ENCODE measurements around the gene SLC25A19.
A peak's percentile ranks its signal among the peaks of the same experiment; 100 is the strongest.

The SLC25A19 gene

DNA sequence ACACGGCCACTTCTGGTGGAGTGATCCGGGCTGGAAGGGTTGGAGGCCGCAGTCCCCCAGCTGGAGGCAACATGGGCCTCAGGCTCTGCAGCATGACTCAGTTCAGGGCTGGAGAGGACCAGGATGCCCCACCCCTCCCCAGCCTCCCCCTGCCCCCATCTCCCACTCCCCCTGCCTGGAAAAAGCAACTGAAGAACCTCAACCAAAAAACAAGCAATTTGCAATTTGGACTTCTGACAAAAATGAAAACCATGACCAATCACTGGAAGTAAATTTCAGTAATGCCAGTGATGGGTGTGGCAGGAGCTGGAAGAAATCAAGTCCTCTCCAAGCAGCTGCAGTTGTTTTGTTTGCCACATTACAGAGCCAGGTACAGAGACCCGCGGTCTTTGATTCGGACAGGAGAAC is 11.6 kb downstream of the SLC25A19 start:
- no peaks in the 10 kb centered on the region for H3K9me3 ChIP-seq (ENCODE audit: severe bottlenecking)
- ATAC-seq (ENCODE audit: low read depth): 0 out of 3 replicates have a peak, but pooled peaks have one; percentile 33
- TF ChIP-seq, protein P1, sequence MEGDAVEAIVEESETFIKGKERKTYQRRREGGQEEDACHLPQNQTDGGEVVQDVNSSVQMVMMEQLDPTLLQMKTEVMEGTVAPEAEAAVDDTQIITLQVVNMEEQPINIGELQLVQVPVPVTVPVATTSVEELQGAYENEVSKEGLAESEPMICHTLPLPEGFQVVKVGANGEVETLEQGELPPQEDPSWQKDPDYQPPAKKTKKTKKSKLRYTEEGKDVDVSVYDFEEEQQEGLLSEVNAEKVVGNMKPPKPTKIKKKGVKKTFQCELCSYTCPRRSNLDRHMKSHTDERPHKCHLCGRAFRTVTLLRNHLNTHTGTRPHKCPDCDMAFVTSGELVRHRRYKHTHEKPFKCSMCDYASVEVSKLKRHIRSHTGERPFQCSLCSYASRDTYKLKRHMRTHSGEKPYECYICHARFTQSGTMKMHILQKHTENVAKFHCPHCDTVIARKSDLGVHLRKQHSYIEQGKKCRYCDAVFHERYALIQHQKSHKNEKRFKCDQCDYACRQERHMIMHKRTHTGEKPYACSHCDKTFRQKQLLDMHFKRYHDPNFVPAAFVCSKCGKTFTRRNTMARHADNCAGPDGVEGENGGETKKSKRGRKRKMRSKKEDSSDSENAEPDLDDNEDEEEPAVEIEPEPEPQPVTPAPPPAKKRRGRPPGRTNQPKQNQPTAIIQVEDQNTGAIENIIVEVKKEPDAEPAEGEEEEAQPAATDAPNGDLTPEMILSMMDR (IDR thresholded peaks at IDR 0.05; ENCODE audit: poor library complexity, severe bottlenecking): no peak
- no peak for DNase-seq (ENCODE audit: low spot score)
- H3K36me3 ChIP-seq (ENCODE audit: low read depth): peaks cover 38% of the 10 kb centered on the region
- H3K4me3 ChIP-seq (ENCODE audit: severe bottlenecking): no peak overlapping the region
- H3K4me1 ChIP-seq (ENCODE audit: insufficient read depth, poor library complexity, severe bottlenecking): no peaks in the 10 kb centered on the region
- no peaks in the 10 kb centered on the region for H3K27me3 ChIP-seq (ENCODE audit: insufficient read depth, poor library complexity, severe bottlenecking)
- no peak overlapping the region for H3K27ac ChIP-seq (ENCODE audit: poor library complexity, severe bottlenecking)

DNA sequence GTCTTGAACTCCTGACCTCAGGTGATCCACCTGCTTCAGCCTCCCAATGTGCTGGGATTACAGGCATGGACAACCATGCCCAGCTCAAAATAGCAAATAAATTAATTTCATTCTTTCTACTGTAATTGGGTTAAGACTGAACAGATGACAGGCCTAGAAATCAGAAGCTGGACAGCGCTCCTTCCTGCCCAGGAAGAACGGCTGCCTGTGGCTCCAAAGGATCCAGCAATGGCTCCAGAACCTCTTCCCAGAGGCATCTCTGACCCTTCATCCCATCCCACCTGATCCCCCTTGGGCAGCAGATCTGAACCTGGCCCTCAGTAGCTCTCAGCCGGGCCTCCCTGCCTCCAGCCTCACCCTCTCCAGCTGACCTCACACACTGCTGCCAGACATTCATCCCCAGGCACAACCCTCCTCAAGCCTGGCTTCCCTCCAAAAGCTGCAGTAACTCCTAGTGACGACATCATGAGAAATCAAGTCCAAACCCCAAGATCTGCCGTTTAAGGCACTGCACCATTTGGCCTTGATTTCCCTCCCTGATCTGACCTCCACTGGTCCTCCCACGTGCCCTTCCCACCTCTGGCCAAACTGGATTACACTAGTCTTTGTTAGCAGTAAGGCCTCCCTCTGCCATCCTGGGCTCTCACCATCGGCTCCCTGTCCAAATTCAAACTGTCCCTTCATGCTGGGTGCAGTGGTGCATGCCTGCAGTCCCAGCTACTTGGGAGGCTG is 15.1 kb downstream of the SLC25A19 start:
- TF ChIP-seq, protein P1 (IDR thresholded peaks at IDR 0.05; ENCODE audit: poor library complexity, severe bottlenecking): no peak
- DNase-seq (ENCODE audit: low spot score): no peak
- H3K4me3 ChIP-seq (ENCODE audit: severe bottlenecking): no peak overlapping the region
- H3K4me1 ChIP-seq (ENCODE audit: insufficient read depth, poor library complexity, severe bottlenecking): peaks cover 3% of the 10 kb centered on the region
- H3K27ac ChIP-seq (ENCODE audit: poor library complexity, severe bottlenecking): no peak overlapping the region
- no peak for ATAC-seq (ENCODE audit: low read depth)
- no peaks in the 10 kb centered on the region for H3K27me3 ChIP-seq (ENCODE audit: insufficient read depth, poor library complexity, severe bottlenecking)
- H3K36me3 ChIP-seq (ENCODE audit: low read depth): peaks cover 20% of the 10 kb centered on the region
- H3K9me3 ChIP-seq (ENCODE audit: severe bottlenecking): no peaks in the 10 kb centered on the region

DNA sequence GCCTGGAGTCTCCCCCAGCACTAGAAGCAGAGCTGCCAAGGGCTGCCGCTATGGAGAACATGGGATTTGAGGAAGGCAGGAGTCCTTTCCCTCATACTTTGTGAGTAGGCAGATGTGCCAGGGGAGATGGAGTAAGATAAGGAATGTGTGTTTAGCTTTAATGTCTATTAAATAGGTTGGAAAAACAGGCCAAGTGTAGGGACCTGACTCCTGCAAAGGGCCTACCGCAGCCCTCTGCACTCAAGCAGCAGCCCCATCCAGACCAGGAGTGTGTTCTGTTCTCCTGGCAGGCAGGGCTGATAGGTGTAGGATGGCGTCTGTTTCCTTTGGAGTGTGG is 16.4 kb downstream of the SLC25A19 start:
- Histone ChIP-seq H3K4me3 (ENCODE audit: severe bottlenecking) (no peak overlapping the region), H3K27ac (ENCODE audit: poor library complexity, severe bottlenecking) (no peak overlapping the region)
- TF ChIP-seq, protein P1 (IDR thresholded peaks at IDR 0.05; ENCODE audit: poor library complexity, severe bottlenecking): no peak

DNA sequence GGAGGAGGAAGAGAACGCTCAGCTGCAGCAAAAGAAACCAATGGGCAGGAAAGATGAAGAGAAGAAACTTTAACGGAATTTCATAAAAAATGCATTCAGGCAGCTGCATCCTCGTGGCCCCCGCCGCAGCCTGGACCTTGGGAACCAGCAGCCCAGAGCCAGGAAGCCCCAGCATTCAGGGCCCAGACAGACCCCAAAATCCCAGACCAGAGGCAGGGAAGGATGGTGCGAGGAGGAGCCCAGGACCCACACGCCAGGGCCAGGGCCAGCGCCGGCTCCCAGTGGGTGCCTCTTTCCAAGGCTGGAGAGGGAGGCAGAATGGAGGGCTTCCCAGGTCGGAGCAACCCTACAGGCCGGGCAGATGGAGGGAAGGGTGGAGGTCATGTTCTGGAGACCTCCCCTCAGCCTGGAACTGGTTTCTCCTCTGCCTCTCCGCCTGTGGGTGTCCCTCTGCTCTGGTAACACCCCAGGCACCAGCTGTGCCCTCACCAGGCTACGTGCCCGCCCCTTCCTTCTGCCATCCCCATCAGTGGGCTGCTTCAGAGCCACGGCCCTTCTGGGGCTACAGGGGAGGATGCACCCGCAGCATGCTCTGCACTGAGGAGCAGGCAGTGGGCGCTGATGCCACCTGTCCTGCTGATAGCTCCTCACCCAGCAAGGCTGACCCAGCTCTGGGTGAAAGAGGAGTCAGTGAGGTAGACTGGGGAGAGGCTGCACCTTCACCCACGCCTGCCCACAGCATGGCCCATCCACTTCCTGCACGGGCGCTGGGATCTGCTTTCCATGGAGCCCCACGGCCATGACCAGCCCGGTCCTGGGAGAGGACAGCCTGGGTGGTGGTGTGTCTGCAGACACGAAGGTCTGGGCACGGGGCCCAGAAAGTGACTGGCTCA is 17.0 kb downstream of the SLC25A19 start:
- no peak for DNase-seq (ENCODE audit: low spot score)
- Histone ChIP-seq H3K4me1 (ENCODE audit: insufficient read depth, poor library complexity, severe bottlenecking) (peaks cover 3% of the 10 kb centered on the region), H3K9me3 (ENCODE audit: severe bottlenecking) (no peaks in the 10 kb centered on the region), H3K4me3 (ENCODE audit: severe bottlenecking) (peak overlapping the region; percentile 96), H3K36me3 (ENCODE audit: low read depth) (peaks cover 10% of the 10 kb centered on the region), H3K27me3 (ENCODE audit: insufficient read depth, poor library complexity, severe bottlenecking) (no peaks in the 10 kb centered on the region), H3K27ac (ENCODE audit: poor library complexity, severe bottlenecking) (peak overlapping the region; percentile 62)
- ATAC-seq (ENCODE audit: low read depth): no peak
- TF ChIP-seq, protein P1 (IDR thresholded peaks at IDR 0.05; ENCODE audit: poor library complexity, severe bottlenecking): no peak

More for the DNA sequence above, 16.4 kb downstream of the SLC25A19 start:
- DNase-seq (ENCODE audit: low spot score): no peak
- Histone ChIP-seq H3K4me1 (ENCODE audit: insufficient read depth, poor library complexity, severe bottlenecking) (peaks cover 3% of the 10 kb centered on the region), H3K36me3 (ENCODE audit: low read depth) (peaks cover 11% of the 10 kb centered on the region), H3K27me3 (ENCODE audit: insufficient read depth, poor library complexity, severe bottlenecking) (no peaks in the 10 kb centered on the region), H3K9me3 (ENCODE audit: severe bottlenecking) (no peaks in the 10 kb centered on the region)
- no peak for ATAC-seq (ENCODE audit: low read depth)
